Psoas muscle (tissue), 8 donors: ENCODE results near the gene MT1G. TPM values are rescaled to one million over a fixed set of nuclear protein-coding genes. Genes with fewer than 3 reads are reported as not detected.

ENCODE experiments used
- ATAC-seq, 4 donors: fragments of 200-7000 bp; cut with Tn5 transposase; one replicate each; pipeline ENCODE4 v1.9.1; 2020; ENCODE audit warnings: moderate library complexity in 3 of 4, mild to moderate bottlenecking in 2 of 4
- DNase-seq, 2 donors: peaks; one replicate each; pipeline ENCODE4 v3.0.0-alpha.2; 2020
- H3K27ac ChIP-seq: fragments of 200-600 bp; one replicate; pipeline ENCODE4 v1.8.0; 2022
- H3K27me3 ChIP-seq, 3 donors: fragments of 200-600 bp in 1 of 3; one replicate each; pipeline versions ENCODE4 v1.6.1 to v1.8.0; 2013 to 2022; ENCODE audit warnings: low read length in 2 of 3, mild to moderate bottlenecking in 2 of 3, moderate library complexity in 1 of 3; ENCODE audit not compliant: insufficient read depth in 3 of 3
- H3K36me3 ChIP-seq, 2 donors: fragments of 200-600 bp in 1 of 2; one replicate each; pipeline versions ENCODE4 v1.6.1 to v1.8.0; 2013 to 2022; ENCODE audit warnings: low read depth in 1 of 2, mild to moderate bottlenecking in 1 of 2, moderate library complexity in 1 of 2; ENCODE audit not compliant: insufficient read depth in 1 of 2
- H3K4me1 ChIP-seq: fragments of 200-600 bp; one replicate; pipeline ENCODE4 v1.8.0; 2022
- H3K4me3 ChIP-seq: fragments of 200-600 bp; one replicate; pipeline ENCODE4 v1.8.0; 2022; ENCODE audit warnings: mild to moderate bottlenecking
- H3K9me3 ChIP-seq: fragments of 200-600 bp; one replicate; pipeline ENCODE4 v1.8.0; 2022
- CTCF ChIP-seq: fragments of 200-600 bp; IDR thresholded peaks from one replicate; pipeline ENCODE4 v1.8.0; 2022; ENCODE audit warnings: antibody characterized with exemption
- WGBS, 3 donors: extraction: QIAGEN DNeasy Blood & Tissue Kit; methylation state at CpG; one replicate each; pipeline versions ENCODE4 v1.1.6 to v1.1.7; 2013; 5-methylcytosine and 5-hydroxymethylcytosine counted together
- intact Hi-C, 2 donors: fragments of 100-400 bp; cut with DNase I; formaldehyde crosslinking; loops; one replicate each; pipeline versions ENCODE4 v1.11.0 to v1.14.2; 2022
- polyA plus RNA-seq, 3 donors: library from polyadenylated mRNA; stranded (reverse); fragments of 200-250 nt; gene quantifications; one replicate each; pipeline ENCODE4 v1.2.3, GENCODE V29; 2013
- total RNA-seq, 4 donors: library from RNA; stranded (reverse); fragmentation: NEBNext Ultra II Directional in 2 of 4; extraction: Animal tissue kit (Norgen Biotek cat#: 25700) in 2 of 4; gene quantifications; one replicate each; pipeline versions ENCODE4 v1.2.1 to v1.2.4, GENCODE V29; 2021 to 2023
- donor health status: healthy with polysubstance abuse.
- donor health status: DM: no; HTN: no; CAD: no; lungs with moderate emphysema.
- donor health status: Bipolar disorder and iron deficiency.
- donor health status: healthy.
- donor health status: DM: yes; HTN: yes; CAD: no.
- donor health status: DM: no; HTN: no; CAD: no.
- donor health status: DM: no; HTN: no; CAD: no.
- donor health status: DM: yes; HTN: yes; CAD: no.

The MT1G gene
- total and polyA plus RNA-seq, 7 donors, result 1.0 to 24.1 (median 6.8) TPM

- ATAC-seq, result no peak
- Histone ChIP-seq H3K4me1 (peaks cover 5% of the 10 kb centered on the region), H3K4me3 (no peak overlapping the region), H3K27ac (no peak overlapping the region), H3K27me3 (peaks cover 0 to 6% (median 0%) of the 10 kb centered on the region in 3 donors), H3K9me3 (no peaks in the 10 kb centered on the region), H3K36me3 (no peaks in the 10 kb centered on the region)
- no peak for DNase-seq
- no peak for TF ChIP-seq CTCF
- 46 to 50% (median 50%) methylated on average over 30 to 33 of the region's 33 CpGs for WGBS, 3 donors
- intact Hi-C loops, result no loop called here
These were observed 20.0 kb downstream of the MT1G start for GRCh38 chr16:56647641-56648431.

- DNase-seq, result no peak
- H3K9me3 ChIP-seq, result no peaks in the 10 kb centered on the region
- peaks cover 0 to 6% (median 0%) of the 10 kb centered on the region in 3 donors for H3K27me3 ChIP-seq
- H3K4me1 ChIP-seq, result peaks cover 5% of the 10 kb centered on the region
- WGBS, 3 donors, result 0 to 3% (median 0%) methylated on average over 1 of the region's 1 CpG
- H3K27ac ChIP-seq, result no peak overlapping the region
- H3K36me3 ChIP-seq, result no peaks in the 10 kb centered on the region
- intact Hi-C loops, result no loop called here
- TF ChIP-seq CTCF, result no peak
- ATAC-seq, result no peak
- H3K4me3 ChIP-seq, result no peak overlapping the region
These were observed 22.0 kb downstream of the MT1G start for GRCh38 chr16:56645838-56646237.

GRCh38 chr16:56645311-56645710 is 22.6 kb downstream of the MT1G start:
- no peaks in the 10 kb centered on the region for H3K9me3 ChIP-seq
- ATAC-seq (no peak), DNase-seq (no peak)
- no peak for TF ChIP-seq CTCF
- no peak overlapping the region for H3K4me3 ChIP-seq
- intact Hi-C loops, result no loop called here
- WGBS, 3 donors, result 93 to 100% (median 94%) methylated on average over 1 of the region's 1 CpG
- H3K27ac ChIP-seq, result no peak overlapping the region
- H3K27me3 ChIP-seq, result peaks cover 0 to 6% (median 0%) of the 10 kb centered on the region in 3 donors
- no peaks in the 10 kb centered on the region for H3K36me3 ChIP-seq
- H3K4me1 ChIP-seq, result peaks cover 5% of the 10 kb centered on the region

GRCh38 chr16:56643833-56644232 is 24.0 kb downstream of the MT1G start:
- peaks cover 5% of the 10 kb centered on the region for H3K4me1 ChIP-seq
- DNase-seq (no peak), ATAC-seq (no peak)
- H3K36me3 ChIP-seq, result no peaks in the 10 kb centered on the region
- intact Hi-C loops, result loop anchor here in 1 of 2 donors (5.0 kb wide), 1 partner anchor 42 kb away; no protein-coding TSS in a partner anchor
- no peak for TF ChIP-seq CTCF
- no peaks in the 10 kb centered on the region for H3K9me3 ChIP-seq
- H3K27ac ChIP-seq, result no peak overlapping the region
- peaks cover 0 to 6% (median 0%) of the 10 kb centered on the region in 3 donors for H3K27me3 ChIP-seq
- no peak overlapping the region for H3K4me3 ChIP-seq
- 50 to 62% (median 55%) methylated on average over 5 of the region's 5 CpGs for WGBS, 3 donors
